Neural cell (in vitro differentiated cells): Measurements from ENCODE around the gene ACOD1. TPM values are rescaled to one million over a fixed set of nuclear protein-coding genes. Genes with fewer than 3 reads are reported as not detected.

Experiments
- H2AFZ ChIP-seq: fragments of 200-600, 300-800 bp; sonication (generic), shearing (Covaris generic); 2 replicates; pipeline ENCODE4 v1.6.0; 2014; ENCODE audit warnings: low read depth, mild to moderate bottlenecking, antibody characterized with exemption, low read length, moderate library complexity
- H3F3A ChIP-seq: fragments of 200-600 bp; shearing (Covaris generic); 2 replicates; pipeline ENCODE4 v1.6.1; 2016; ENCODE audit warnings: mild to moderate bottlenecking, moderate library complexity, mixed read lengths, antibody characterized with exemption, low read length; ENCODE audit not compliant: insufficient read depth, poor library complexity, severe bottlenecking
- H3K27ac ChIP-seq: fragments of 200-600, 300-800 bp; sonication (generic), shearing (Covaris generic); 2 replicates; pipeline ENCODE4 v1.5.1; 2014; ENCODE audit warnings: mild to moderate bottlenecking, low read length, moderate library complexity
- H3K27me3 ChIP-seq: fragments of 300-800, 200-600 bp; sonication (generic), shearing (Covaris generic); 2 replicates; pipeline ENCODE4 v1.6.0; 2014; ENCODE audit warnings: mild to moderate bottlenecking, low read depth, low read length, moderate library complexity; ENCODE audit not compliant: insufficient read depth
- H3K36me3 ChIP-seq: fragments of 300-800, 200-600 bp; sonication (generic), shearing (Covaris generic); 2 replicates; pipeline ENCODE4 v1.5.1; 2014; ENCODE audit warnings: mild to moderate bottlenecking, antibody characterized with exemption, low read length, moderate library complexity; ENCODE audit not compliant: insufficient read depth
- H3K4me2 ChIP-seq: fragments of 300-800, 200-600 bp; sonication (generic), shearing (Covaris generic); 2 replicates; pipeline ENCODE4 v1.6.0; 2014; ENCODE audit warnings: mild to moderate bottlenecking, low read length
- H3K4me3 ChIP-seq: fragments of 300-800, 200-600 bp; sonication (generic), shearing (Covaris generic); 2 replicates; pipeline ENCODE4 v1.5.1; 2014; ENCODE audit warnings: mild to moderate bottlenecking, low read length, moderate library complexity
- H3K79me2 ChIP-seq: fragments of 200-600 bp; shearing (Covaris generic); replicated peaks from 2 replicates; pipeline ENCODE4 v1.6.0; 2014; ENCODE audit warnings: mild to moderate bottlenecking, low read length, moderate library complexity; ENCODE audit not compliant: insufficient read depth
- H3K9ac ChIP-seq: fragments of 300-800, 200-600 bp; sonication (generic), shearing (Covaris generic); 2 replicates; pipeline ENCODE4 v1.6.1; 2016; ENCODE audit warnings: mild to moderate bottlenecking, low read length, mixed read lengths
- H3K9me2 ChIP-seq: fragments of 200-600 bp; shearing (Covaris generic); 2 replicates; pipeline ENCODE4 v1.6.1; 2016; ENCODE audit warnings: mild to moderate bottlenecking, low read length, mixed read lengths; ENCODE audit not compliant: insufficient read depth
- H3K9me3 ChIP-seq: fragments of 200-600, 300-800 bp; sonication (generic), shearing (Covaris generic); 2 replicates; pipeline ENCODE4 v1.6.1; 2016; ENCODE audit warnings: mild to moderate bottlenecking, mixed run types, low read length, moderate library complexity, mixed read lengths
- H4K20me1 ChIP-seq: fragments of 200-600 bp; shearing (Covaris generic); 2 replicates; pipeline ENCODE4 v1.6.1; 2016; ENCODE audit warnings: mild to moderate bottlenecking, mixed run types; ENCODE audit not compliant: insufficient read depth
- CTCF ChIP-seq: fragments of 450-650 bp; IDR thresholded peaks from 2 replicates; pipeline ENCODE4 v1.5.1; 2014; ENCODE audit warnings: antibody characterized with exemption, mild to moderate bottlenecking, moderate library complexity; ENCODE audit not compliant: poor library complexity, severe bottlenecking
- EP300 ChIP-seq: fragments of 450-650 bp; conservative IDR thresholded peaks from 2 replicates; pipeline ENCODE4 v1.6.1; 2014; ENCODE audit warnings: antibody characterized with exemption, mild to moderate bottlenecking, moderate library complexity; ENCODE audit not compliant: poor library complexity, severe bottlenecking
- EZH2 ChIP-seq: fragments of 200-600, 300-800 bp; shearing (Covaris generic), sonication (generic); IDR thresholded peaks from 2 replicates; pipeline ENCODE4 v1.6.1; 2014; ENCODE audit warnings: antibody characterized with exemption, low read length, borderline replicate concordance, mild to moderate bottlenecking; ENCODE audit not compliant: insufficient read depth, poor library complexity, severe bottlenecking
- MXI1 ChIP-seq: fragments of 450-650 bp; conservative IDR thresholded peaks from 2 replicates; pipeline ENCODE4 v1.6.1; 2014; ENCODE audit warnings: antibody characterized with exemption, mild to moderate bottlenecking; ENCODE audit not compliant: poor library complexity, severe bottlenecking
- POLR2AphosphoS5 ChIP-seq: IDR thresholded peaks from 2 replicates; pipeline ENCODE4 v1.6.1; 2012
- RAD21 ChIP-seq: fragments of 450-650 bp; conservative IDR thresholded peaks from 2 replicates; pipeline ENCODE4 v1.6.1; 2014; ENCODE audit warnings: antibody characterized with exemption, mild to moderate bottlenecking, moderate library complexity
- REST ChIP-seq: IDR thresholded peaks from 2 replicates; pipeline ENCODE4 v1.6.1; 2012; ENCODE audit warnings: borderline replicate concordance
- SMC3 ChIP-seq: fragments of 450-650 bp; conservative IDR thresholded peaks from 2 replicates; pipeline ENCODE4 v1.6.1; 2014; ENCODE audit warnings: antibody characterized with exemption, mild to moderate bottlenecking, moderate library complexity; ENCODE audit not compliant: poor library complexity
- TAF1 ChIP-seq: IDR thresholded peaks from 2 replicates; pipeline ENCODE4 v1.6.1; 2012; ENCODE audit warnings: low read depth
- polyA plus RNA-seq: library from polyadenylated mRNA; depleted of rRNA; stranded (reverse); fragments of >200 nt; gene quantifications from 2 replicates; pipeline ENCODE4 v1.2.3, GENCODE V29; 2014

Gene ACOD1
- polyA plus RNA-seq, 1 donor from 2014 or later, result not detected

GRCh38 chr13:76950101-76950500 is 1.8 kb downstream of the ACOD1 start:
- Histone ChIP-seq H3K9ac (no peak overlapping the region), H3K4me2 (no peak overlapping the region), H3K4me3 (no peak overlapping the region), H3K9me3 (no peaks in the 10 kb centered on the region), H3K9me2 (no peaks in the 10 kb centered on the region), H3K36me3 (no peaks in the 10 kb centered on the region), H3F3A (no peaks in the 10 kb centered on the region), H3K27ac (no peak overlapping the region), H3K79me2 (no peaks in the 10 kb centered on the region), H2AFZ (no peak overlapping the region), H3K27me3 (no peaks in the 10 kb centered on the region), H4K20me1 (no peaks in the 10 kb centered on the region)
- TF ChIP-seq REST (no peak), SMC3 (no peak), EZH2 (no peak), CTCF (no peak), MXI1 (no peak), POLR2AphosphoS5 (no peak), RAD21 (no peak), TAF1 (no peak), EP300 (no peak)

GRCh38 chr13:76953968-76954367 is 5.7 kb downstream of the ACOD1 start:
- Histone ChIP-seq H3K9me3 (no peaks in the 10 kb centered on the region), H3K36me3 (no peaks in the 10 kb centered on the region), H3K27ac (no peak overlapping the region), H3K27me3 (no peaks in the 10 kb centered on the region), H3K9ac (no peak overlapping the region), H3K9me2 (no peaks in the 10 kb centered on the region), H2AFZ (no peak overlapping the region), H3K4me3 (no peak overlapping the region), H3K4me2 (no peak overlapping the region), H3F3A (no peaks in the 10 kb centered on the region), H3K79me2 (no peaks in the 10 kb centered on the region), H4K20me1 (no peaks in the 10 kb centered on the region)
- TF ChIP-seq CTCF (no peak), REST (no peak), SMC3 (no peak), TAF1 (no peak), MXI1 (no peak)
